HFFc6 (cell line): ENCODE measurements around the gene ATCAY. TPM values are rescaled to one million over a fixed set of nuclear protein-coding genes. Genes with fewer than 3 reads are reported as not detected.

Experiments
- DNase-seq: peaks from one replicate; pipeline ENCODE4 v3.0.0-alpha.2; 2018
- H3K27ac Mint-ChIP-seq: 2 replicates; pipeline ENCODE4 v1.8.0; 2020; ENCODE audit warnings: mild to moderate bottlenecking, mixed read lengths
- H3K27me3 Mint-ChIP-seq: 2 replicates; pipeline ENCODE4 v1.8.0; 2021; ENCODE audit warnings: mild to moderate bottlenecking, moderate library complexity, mixed read lengths; ENCODE audit not compliant: insufficient read depth
- H3K36me3 Mint-ChIP-seq: 2 replicates; pipeline ENCODE4 v1.8.0; 2021; ENCODE audit warnings: low read depth, mixed read lengths
- H3K4me1 Mint-ChIP-seq: 2 replicates; pipeline ENCODE4 v1.8.0; 2020; ENCODE audit warnings: low read depth, mixed read lengths
- H3K4me3 Mint-ChIP-seq: 2 replicates; pipeline ENCODE4 v1.8.0; 2020; ENCODE audit warnings: mild to moderate bottlenecking, moderate library complexity, mixed read lengths
- H3K9me3 Mint-ChIP-seq: 2 replicates; pipeline ENCODE4 v1.8.0; 2020; ENCODE audit warnings: mild to moderate bottlenecking, mixed read lengths
- CTCF ChIP-seq: fragments of 200-600 bp; sonication (generic); IDR thresholded peaks from 2 replicates; pipeline ENCODE4 v1.5.0; 2021; ENCODE audit warnings: antibody characterized with exemption, mild to moderate bottlenecking
- long read RNA-seq: library from polyadenylated mRNA; unstranded; transcript quantifications from one replicate; pipeline ENCODE4 v2.0.0, GENCODE V29; 2019
- total RNA-seq, 6 experiments: library from RNA; stranded (reverse); fragmentation: NEBNext Ultra II Directional; extraction: Animal tissue kit (Norgen Biotek cat#: 25700); gene quantifications; 2 replicates in 1 of 6; 3 replicates in 5 of 6; pipeline ENCODE4 v1.2.3, GENCODE V29; 2021

The ATCAY gene
- not detected for total RNA-seq
- long read RNA-seq: 0 reads

- Mint-ChIP-seq H3K4me1 (no peaks in the 10 kb centered on the region), H3K27ac (no peak within 1 kb of the TSS), H3K36me3 (no peaks in the 10 kb centered on the region), H3K27me3 (peaks cover 20% of the 10 kb centered on the region), H3K9me3 (no peaks in the 10 kb centered on the region), H3K4me3 (no peak within 1 kb of the TSS)
- DNase-seq: no peak
- no peak for TF ChIP-seq CTCF
Measured at GRCh38 chr19:3880471-3881271, at the start of gene ATCAY. Gene ATCAY, plus strand, starts transcription at chr19:3880685. Its CDS starts 5,083 bp downstream, at chr19:3885768.

- Mint-ChIP-seq H3K9me3 (no peaks in the 10 kb centered on the region), H3K4me3 (no peak overlapping the region), H3K27ac (no peak overlapping the region), H3K4me1 (peaks cover 8% of the 10 kb centered on the region; the same call in 1 of the 2 replicates), H3K27me3 (peaks cover 9% of the 10 kb centered on the region; the same call in 1 of the 2 replicates), H3K36me3 (no peaks in the 10 kb centered on the region)
- no peak for DNase-seq
- TF ChIP-seq CTCF: no peak
Measured at GRCh38 chr19:3831601-3832000, 48.9 kb upstream of the ATCAY start.

DNA sequence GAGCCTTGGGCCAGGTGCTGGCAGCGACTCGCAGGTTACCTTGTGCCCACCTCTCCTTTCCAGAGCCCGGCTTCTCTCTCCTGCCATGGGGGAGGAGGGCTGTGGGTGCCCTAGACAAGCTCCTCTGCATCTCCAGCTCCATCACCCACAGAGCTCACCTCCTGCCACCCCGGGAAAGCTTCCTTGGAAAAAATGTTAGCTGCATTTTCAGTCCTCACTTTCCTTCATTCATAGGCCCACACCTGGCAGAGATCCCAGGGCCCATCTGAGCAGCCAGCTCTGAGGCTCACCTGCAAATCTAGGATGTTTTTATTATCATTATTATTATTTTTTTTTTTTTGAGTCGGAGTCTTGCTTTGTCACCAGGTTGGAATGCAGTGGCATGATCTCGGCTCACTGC, 48.5 kb upstream of the ATCAY start:
- Mint-ChIP-seq H3K27me3 (peaks cover 9% of the 10 kb centered on the region), H3K36me3 (0 out of 2 replicates have a peak, but pooled peaks cover 4% of the 10 kb centered on the region), H3K4me1 (peaks cover 8% of the 10 kb centered on the region; the same call in 1 of the 2 replicates), H3K27ac (no peak overlapping the region), H3K9me3 (peaks cover 4% of the 10 kb centered on the region), H3K4me3 (no peak overlapping the region)
- TF ChIP-seq CTCF: no peak
- no peak for DNase-seq

DNA sequence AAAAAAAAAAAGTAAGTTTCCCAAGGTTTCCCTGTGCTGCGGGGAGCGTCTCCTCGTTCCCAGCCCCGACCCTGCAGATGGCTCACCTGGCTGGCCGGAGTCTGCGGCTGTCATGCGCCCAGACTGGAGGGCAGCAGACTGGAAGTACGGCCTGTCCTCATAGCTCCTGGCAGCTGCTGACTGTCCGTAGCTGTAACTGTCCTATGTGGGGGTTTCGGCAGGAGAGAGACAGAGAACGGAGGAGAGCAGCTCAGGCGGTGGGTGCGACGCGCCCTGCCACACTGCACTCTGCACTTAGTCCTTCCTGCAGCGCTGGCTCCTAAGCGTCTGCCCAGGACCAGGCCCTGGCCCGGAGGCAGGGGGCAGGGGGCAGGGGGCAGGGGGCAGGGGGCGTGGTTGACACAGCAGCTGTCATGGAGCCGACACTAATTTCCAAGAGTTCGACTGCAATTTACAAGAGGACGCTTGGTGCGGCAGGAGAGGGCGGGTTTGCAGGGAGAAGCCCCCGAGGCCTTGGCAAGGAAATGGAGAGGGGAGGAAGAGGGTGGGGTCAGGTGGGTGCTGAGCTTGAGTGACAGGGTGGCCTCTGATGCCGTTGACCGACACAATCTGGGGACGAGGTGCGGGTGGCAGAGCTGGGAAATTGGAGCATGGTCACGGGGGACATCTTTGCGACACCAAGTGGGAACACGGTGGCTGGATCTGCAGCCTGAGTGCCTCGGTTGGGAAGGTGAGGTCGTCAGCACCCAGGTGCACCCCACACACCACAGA, 46.7 kb upstream of the ATCAY start:
- Mint-ChIP-seq H3K36me3 (peaks cover 14% of the 10 kb centered on the region; the same call in 1 of the 2 replicates), H3K27ac (no peak overlapping the region), H3K27me3 (peaks cover 22% of the 10 kb centered on the region), H3K4me1 (peaks cover under 1% of the 10 kb centered on the region; the same call in 1 of the 2 replicates), H3K4me3 (no peak overlapping the region), H3K9me3 (peaks cover 14% of the 10 kb centered on the region)
- TF ChIP-seq CTCF: no peak
- no peak for DNase-seq

DNA sequence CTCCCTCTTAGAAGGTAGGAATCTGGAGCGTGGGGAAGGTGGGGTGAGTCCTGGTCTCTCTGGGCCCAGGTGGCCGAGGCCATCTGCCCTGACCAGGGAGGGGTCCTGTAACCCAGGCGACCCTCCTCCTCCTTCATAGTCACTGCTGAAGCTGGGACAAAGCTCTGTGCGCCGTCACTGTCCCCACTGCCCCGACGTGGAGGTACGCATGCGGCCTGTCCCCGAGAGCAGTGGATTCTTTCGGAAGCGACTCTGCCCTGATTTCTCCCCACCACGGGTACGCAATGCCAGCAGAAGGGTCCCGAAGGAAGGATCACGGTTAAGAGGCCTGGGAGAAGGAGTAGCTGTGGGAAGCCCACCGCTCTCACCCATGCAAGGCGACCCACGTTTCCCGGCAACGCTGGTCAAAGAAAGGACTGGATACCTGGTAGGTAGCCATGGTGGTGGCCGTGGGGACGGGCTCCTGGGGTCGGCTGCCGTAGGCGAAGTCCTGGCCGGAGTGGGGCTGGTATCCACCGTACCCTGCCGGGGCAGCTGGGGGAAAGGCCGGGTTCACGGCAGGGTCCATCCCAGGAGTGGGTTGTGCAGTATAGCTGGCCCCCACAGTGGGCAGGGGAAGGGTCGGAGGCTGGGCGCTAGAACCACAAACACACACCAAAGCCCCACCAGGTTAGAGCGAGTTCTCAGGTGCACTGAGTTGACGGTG, 46.0 kb upstream of the ATCAY start:
- no peak for DNase-seq
- TF ChIP-seq CTCF: no peak
- Mint-ChIP-seq H3K4me1 (no peaks in the 10 kb centered on the region), H3K27me3 (peaks cover 22% of the 10 kb centered on the region), H3K36me3 (peaks cover 14% of the 10 kb centered on the region; the same call in 1 of the 2 replicates), H3K27ac (no peak overlapping the region), H3K9me3 (peaks cover 14% of the 10 kb centered on the region), H3K4me3 (no peak overlapping the region)
